ENCODE measurements around the gene TAF12. TPM values are rescaled to one million over a fixed set of nuclear protein-coding genes. Genes with fewer than 3 reads are reported as not detected.
"Not testable (repeated sequence)": the region's sequence is repeated elsewhere in the genome, so short reads cannot be mapped to it uniquely, and the experiment has no call there.

The TAF12 gene
- total RNA-seq, 2 experiments from 2014 or later, result 23.8 to 32.5 TPM

- Mint-ChIP-seq H3K27me3 (no peaks in the 10 kb centered on the region), H3K4me1 (peaks cover 13% of the 10 kb centered on the region), H3K9me3 (ENCODE audit: low read depth) (no peaks in the 10 kb centered on the region), H3K36me3 (ENCODE audit: low read depth) (peaks cover 18% of the 10 kb centered on the region), H3K4me3 (no peak overlapping the region), H3K27ac (peak overlapping the region; percentile 7)
- ChIA-PET CTCF (no interaction called here), POLR2A (interaction anchor here (0.6 to 1.9 kb wide), 4 partner anchors 19 to 95 kb away, joined by 3 to 8 read pairs (median 5); no protein-coding TSS in a partner anchor)
- peak; percentile 55 for DNase-seq
- intact Hi-C loops (cut with DNase I, micrococcal nuclease), result loop anchor here (2.0 kb wide), 2 partner anchors 83 to 191 kb away; no protein-coding TSS in a partner anchor
- peak; percentile 82 for ATAC-seq
Measured at GRCh38 chr1:28601696-28602095, 41.2 kb downstream of the TAF12 start.

- H3K27me3 Mint-ChIP-seq; H3K27ac Mint-ChIP-seq; H3K9me3 Mint-ChIP-seq (ENCODE audit: low read depth); POLR2A ChIA-PET; H3K4me3 Mint-ChIP-seq; intact Hi-C loops (cut with DNase I, micrococcal nuclease); ATAC-seq; H3K36me3 Mint-ChIP-seq (ENCODE audit: low read depth); CTCF ChIA-PET; DNase-seq: not testable (repeated sequence)
- peaks cover 11% of the 10 kb centered on the region for H3K4me1 Mint-ChIP-seq
Measured at GRCh38 chr1:28596276-28596675, 46.6 kb downstream of the TAF12 start.

GRCh38 chr1:28595412-28596191 is 47.3 kb downstream of the TAF12 start:
- DNase-seq (no peak), ATAC-seq (no peak)
- intact Hi-C loops (cut with DNase I, micrococcal nuclease), result no loop called here
- ChIA-PET CTCF (no interaction called here), POLR2A (no interaction called here)
- no peak overlapping the region for H3K27ac Mint-ChIP-seq
- H3K9me3 Mint-ChIP-seq (ENCODE audit: low read depth), result no peaks in the 10 kb centered on the region
- H3K36me3 Mint-ChIP-seq (ENCODE audit: low read depth), result peaks cover 10% of the 10 kb centered on the region
- H3K27me3 Mint-ChIP-seq, result peaks cover 6% of the 10 kb centered on the region
- H3K4me3 Mint-ChIP-seq, result no peak overlapping the region
- peaks cover 11% of the 10 kb centered on the region for H3K4me1 Mint-ChIP-seq

GRCh38 chr1:28594686-28595411 is 48.0 kb downstream of the TAF12 start:
- ATAC-seq; H3K36me3 Mint-ChIP-seq (ENCODE audit: low read depth); intact Hi-C loops (cut with DNase I, micrococcal nuclease); H3K4me3 Mint-ChIP-seq; H3K27ac Mint-ChIP-seq; H3K9me3 Mint-ChIP-seq (ENCODE audit: low read depth); H3K27me3 Mint-ChIP-seq; DNase-seq; POLR2A ChIA-PET; CTCF ChIA-PET: not testable (repeated sequence)
- peaks cover 11% of the 10 kb centered on the region for H3K4me1 Mint-ChIP-seq

GRCh38 chr1:28593988-28594356 is 48.9 kb downstream of the TAF12 start:
- H3K36me3 Mint-ChIP-seq (ENCODE audit: low read depth); ATAC-seq; H3K27ac Mint-ChIP-seq; H3K9me3 Mint-ChIP-seq (ENCODE audit: low read depth); CTCF ChIA-PET; H3K4me1 Mint-ChIP-seq; DNase-seq; POLR2A ChIA-PET; intact Hi-C loops (cut with DNase I, micrococcal nuclease); H3K4me3 Mint-ChIP-seq; H3K27me3 Mint-ChIP-seq: not testable (repeated sequence)

GRCh38 chr1:28592321-28593071 is 50.4 kb downstream of the TAF12 start:
- peak overlapping the region; percentile 63 for H3K4me3 Mint-ChIP-seq

GRCh38 chr1:28591708-28592320 is 51.1 kb downstream of the TAF12 start, which contains the start of gene RAB42:
TSS of gene RAB42 (plus strand) at chr1:28592265. CDS start at chr1:28592512, 247 bp downstream.
- Mint-ChIP-seq H3K4me3 (peak within 1 kb of the TSS; percentile 63), H3K4me1 (peaks cover 8% of the 10 kb centered on the region), H3K27ac (no peak within 1 kb of the TSS), H3K9me3 (ENCODE audit: low read depth) (no peaks in the 10 kb centered on the region), H3K27me3 (peaks cover 6% of the 10 kb centered on the region), H3K36me3 (ENCODE audit: low read depth) (peaks cover 6% of the 10 kb centered on the region)
- peak; percentile 41 for DNase-seq
- ChIA-PET CTCF (interaction anchor here (0.9 to 1.6 kb wide), 3 partner anchors 10 to 39 kb away, joined by 3 to 5 read pairs (median 4); no protein-coding TSS in a partner anchor), POLR2A (interaction anchor here (0.8 kb wide), 1 partner anchor 11 kb away, joined by 5 read pairs; no protein-coding TSS in a partner anchor)
- intact Hi-C loops (cut with DNase I, micrococcal nuclease), result no loop called here
- ATAC-seq, result peak; percentile 78

More at GRCh38 chr1:28592321-28593071, 50.4 kb downstream of the TAF12 start:
- no peak for DNase-seq
- Mint-ChIP-seq H3K27ac (no peak overlapping the region), H3K36me3 (ENCODE audit: low read depth) (peaks cover 6% of the 10 kb centered on the region), H3K27me3 (peaks cover 6% of the 10 kb centered on the region), H3K9me3 (ENCODE audit: low read depth) (no peaks in the 10 kb centered on the region), H3K4me1 (peaks cover 8% of the 10 kb centered on the region)
- CTCF ChIA-PET, result interaction anchor here (0.6 to 0.9 kb wide), 2 partner anchors 10 to 292 kb away, joined by 3 to 4 read pairs; no protein-coding TSS in a partner anchor
- peak; percentile 30 for ATAC-seq
- intact Hi-C loops (cut with DNase I, micrococcal nuclease), result no loop called here
- POLR2A ChIA-PET, result interaction anchor here (0.6 to 0.8 kb wide), 2 partner anchors 11 kb away, joined by 3 to 5 read pairs; no protein-coding TSS in a partner anchor

GRCh38 chr1:28586585-28587391 is 56.1 kb downstream of the TAF12 start:
- ATAC-seq; H3K27me3 Mint-ChIP-seq; H3K4me3 Mint-ChIP-seq; H3K27ac Mint-ChIP-seq; H3K36me3 Mint-ChIP-seq (ENCODE audit: low read depth); H3K9me3 Mint-ChIP-seq (ENCODE audit: low read depth); intact Hi-C loops (cut with DNase I, micrococcal nuclease); DNase-seq; H3K4me1 Mint-ChIP-seq; CTCF ChIA-PET: not testable (repeated sequence)
- POLR2A ChIA-PET, result interaction anchor here (1.3 kb wide), 1 partner anchor 29 kb away, joined by 6 read pairs; no protein-coding TSS in a partner anchor

GRCh38 chr1:28582248-28582615 is 60.6 kb downstream of the TAF12 start:
- POLR2A ChIA-PET, result interaction anchor here (0.6 to 6.7 kb wide), 32 partner anchors 8 to 599 kb away, joined by 3 to 86 read pairs (median 4); partner anchors contain the start of genes EYA3, GMEB1, MED18 and RCC1
- CTCF ChIA-PET, result interaction anchor here (0.6 to 2.2 kb wide), 13 partner anchors 8 to 599 kb away, joined by 3 to 9 read pairs (median 4); partner anchors contain the start of genes RNU11 and SRSF4

More at GRCh38 chr1:28582248-28582615, 60.6 kb downstream of the TAF12 start:
- intact Hi-C loops (cut with DNase I, micrococcal nuclease), result loop anchor here (1.0 to 5.0 kb wide), 4 partner anchors 155 to 1350 kb away; partner anchors contain the start of genes PPP1R8 (in 1 of the 2), WDTC1 (in 1 of the 2) and YTHDF2 (in 1 of the 2)
- H3K4me3 Mint-ChIP-seq, result peak overlapping the region; percentile 89
- DNase-seq, result peak; percentile 23
- no peaks in the 10 kb centered on the region for H3K27me3 Mint-ChIP-seq
- peaks cover 42% of the 10 kb centered on the region for H3K36me3 Mint-ChIP-seq (ENCODE audit: low read depth)
- no peaks in the 10 kb centered on the region for H3K9me3 Mint-ChIP-seq (ENCODE audit: low read depth)
- ATAC-seq, result peak; percentile 1
- peak overlapping the region; percentile 95 for H3K27ac Mint-ChIP-seq
- H3K4me1 Mint-ChIP-seq, result peaks cover 31% of the 10 kb centered on the region

Data from activated CD4-positive, alpha-beta T cell treated with anti-CD3 and anti-CD28 coated beads for 36 hours (primary cell).